Aorta (tissue), 5 donors: Measurements from ENCODE around the gene C19orf12. TPM values are rescaled to one million over a fixed set of nuclear protein-coding genes. Genes with fewer than 3 reads are reported as not detected.

Experiments used
- ATAC-seq: fragments of 200-7000 bp; cut with Tn5 transposase; one replicate; pipeline ENCODE4 v1.9.1; 2022; ENCODE audit warnings: moderate library complexity; ENCODE audit not compliant: low FRiP score
- DNase-seq, 2 donors: peaks; one replicate each; pipeline ENCODE4 v3.0.0-alpha.2; 2020
- H3K27ac ChIP-seq, 2 donors: one replicate each; pipeline ENCODE4 v1.5.1; 2013; ENCODE audit warnings: low read length in 2 of 2, mild to moderate bottlenecking in 2 of 2, moderate library complexity in 2 of 2, control low read depth in 1 of 2, inconsistent platforms in 1 of 2, low read depth in 1 of 2
- H3K27me3 ChIP-seq, 2 donors: one replicate each; pipeline ENCODE4 v1.6.1; 2013; ENCODE audit warnings: control low read depth in 1 of 2, low read length in 1 of 2, mild to moderate bottlenecking in 1 of 2, moderate library complexity in 1 of 2; ENCODE audit not compliant: insufficient read depth in 2 of 2, control insufficient read depth in 1 of 2
- H3K36me3 ChIP-seq, 2 donors: one replicate each; pipeline ENCODE4 v1.6.1; 2013; ENCODE audit warnings: control low read depth in 1 of 2, low read length in 1 of 2, mild to moderate bottlenecking in 1 of 2; ENCODE audit not compliant: insufficient read depth in 2 of 2, control insufficient read depth in 1 of 2
- H3K4me1 ChIP-seq, 2 donors: one replicate each; pipeline ENCODE4 v1.6.1; 2013; ENCODE audit warnings: low read length in 2 of 2, control low read depth in 1 of 2, mild to moderate bottlenecking in 1 of 2, moderate library complexity in 1 of 2; ENCODE audit not compliant: insufficient read depth in 2 of 2, control insufficient read depth in 1 of 2
- H3K4me3 ChIP-seq, 2 donors: one replicate each; pipeline ENCODE4 v1.5.1; 2013; ENCODE audit warnings: low read length in 2 of 2, control low read depth in 1 of 2, mild to moderate bottlenecking in 1 of 2
- H3K9me3 ChIP-seq: one replicate; pipeline ENCODE4 v1.6.1; 2013; ENCODE audit warnings: mild to moderate bottlenecking, low read length; ENCODE audit not compliant: control insufficient read depth
- WGBS, 2 donors: extraction: QIAGEN DNeasy Blood & Tissue Kit; methylation state at CpG; one replicate each; pipeline ENCODE4 v1.1.7; 2013; 5-methylcytosine and 5-hydroxymethylcytosine counted together
- intact Hi-C, 2 donors: fragments of 100-400 bp; cut with DNase I; formaldehyde crosslinking; loops; one replicate each; pipeline versions ENCODE4 v1.14.2 to v1.15.0; 2022
- polyA plus RNA-seq, 2 donors: library from polyadenylated mRNA; stranded (reverse); fragments of 200-250 nt; gene quantifications; one replicate each; pipeline ENCODE4 v1.2.3, GENCODE V29; 2013
- total RNA-seq, 2 donors: library from RNA; stranded (reverse); fragmentation: NEBNext Ultra II Directional; extraction: Animal tissue kit (Norgen Biotek cat#: 25700); gene quantifications; one replicate each; pipeline ENCODE4 v1.2.1, GENCODE V29; 2021
- donor health status: healthy with polysubstance abuse.
- donor health status: Bipolar disorder and iron deficiency.
- donor health status: DM: no; HTN: no; CAD: no.
- donor health status: DM: no; HTN: no; CAD: no.
- donor health status: DM: yes; HTN: yes; CAD: no.

Gene C19orf12
- total and polyA plus RNA-seq, 4 donors = 14.3 to 32.8 (median 22.9) TPM

- intact Hi-C loops = no loop called here
- ATAC-seq (no peak), DNase-seq (no peak)
- Histone ChIP-seq H3K27me3 (no peaks in the 10 kb centered on the region), H3K36me3 (no peaks in the 10 kb centered on the region), H3K4me3 (no peak overlapping the region), H3K27ac (no peak overlapping the region), H3K9me3 (no peaks in the 10 kb centered on the region), H3K4me1 (no peaks in the 10 kb centered on the region)
- WGBS, 2 donors = 83 to 87% methylated on average over 7 of the region's 7 CpGs
These were observed 38.9 kb upstream of the C19orf12 start for GRCh38 chr19:29753934-29754305.

GRCh38 chr19:29753190-29753933, 38.3 kb upstream of the C19orf12 start:
- no peak for ATAC-seq
- intact Hi-C loops = no loop called here

GRCh38 chr19:29752450-29753025, 37.5 kb upstream of the C19orf12 start:
- H3K27me3 ChIP-seq = no peaks in the 10 kb centered on the region
- ATAC-seq (no peak), DNase-seq (no peak)
- H3K4me1 ChIP-seq = no peaks in the 10 kb centered on the region
- 50 to 51% methylated on average over 11 of the region's 11 CpGs for WGBS, 2 donors
- H3K27ac ChIP-seq = no peak overlapping the region
- intact Hi-C loops = no loop called here
- no peaks in the 10 kb centered on the region for H3K9me3 ChIP-seq
- no peak overlapping the region for H3K4me3 ChIP-seq
- no peaks in the 10 kb centered on the region for H3K36me3 ChIP-seq

More at GRCh38 chr19:29753190-29753933, 38.3 kb upstream of the C19orf12 start:
- no peaks in the 10 kb centered on the region for H3K36me3 ChIP-seq
- H3K4me1 ChIP-seq = no peaks in the 10 kb centered on the region
- no peak overlapping the region for H3K27ac ChIP-seq
- WGBS, 2 donors = 87 to 88% methylated on average over 16 of the region's 16 CpGs
- no peaks in the 10 kb centered on the region for H3K27me3 ChIP-seq
- DNase-seq = no peak
- no peaks in the 10 kb centered on the region for H3K9me3 ChIP-seq
- H3K4me3 ChIP-seq = no peak overlapping the region

GRCh38 chr19:29751932-29752331, 36.9 kb upstream of the C19orf12 start:
- no peak overlapping the region for H3K4me3 ChIP-seq
- no peaks in the 10 kb centered on the region for H3K36me3 ChIP-seq
- no peaks in the 10 kb centered on the region for H3K27me3 ChIP-seq
- H3K4me1 ChIP-seq = no peaks in the 10 kb centered on the region
- no peaks in the 10 kb centered on the region for H3K9me3 ChIP-seq
- H3K27ac ChIP-seq = no peak overlapping the region
- WGBS, 2 donors = 88 to 93% methylated on average over 3 of the region's 3 CpGs
- intact Hi-C loops = no loop called here
- ATAC-seq (no peak), DNase-seq (no peak)

GRCh38 chr19:29750001-29750400, 34.9 kb upstream of the C19orf12 start:
- no peak for ATAC-seq
- intact Hi-C loops = no loop called here
- Histone ChIP-seq H3K27me3 (no peaks in the 10 kb centered on the region), H3K4me3 (no peak overlapping the region), H3K9me3 (no peaks in the 10 kb centered on the region), H3K27ac (no peak overlapping the region), H3K36me3 (no peaks in the 10 kb centered on the region), H3K4me1 (no peaks in the 10 kb centered on the region)
- DNase-seq = no peak
- 73 to 77% methylated on average over 5 of the region's 5 CpGs for WGBS, 2 donors

- Histone ChIP-seq H3K27ac (no peak overlapping the region), H3K36me3 (no peaks in the 10 kb centered on the region), H3K9me3 (no peaks in the 10 kb centered on the region), H3K4me3 (no peak overlapping the region), H3K4me1 (no peaks in the 10 kb centered on the region), H3K27me3 (no peaks in the 10 kb centered on the region)
- DNase-seq = no peak
- intact Hi-C loops = no loop called here
- no peak for ATAC-seq
- WGBS, 2 donors = 67 to 76% methylated on average over 7 of the region's 7 CpGs
These were observed 34.2 kb upstream of the C19orf12 start for GRCh38 chr19:29748996-29749849.

GRCh38 chr19:29745253-29745652, 30.2 kb upstream of the C19orf12 start:
- DNase-seq (no peak), ATAC-seq (no peak)
- Histone ChIP-seq H3K36me3 (no peaks in the 10 kb centered on the region), H3K4me1 (no peaks in the 10 kb centered on the region), H3K9me3 (no peaks in the 10 kb centered on the region), H3K27me3 (no peaks in the 10 kb centered on the region), H3K4me3 (no peak overlapping the region), H3K27ac (no peak overlapping the region)
- intact Hi-C loops = no loop called here
- WGBS, 2 donors = 56 to 66% methylated on average over 6 of the region's 6 CpGs

- H3K36me3 ChIP-seq = no peaks in the 10 kb centered on the region
- intact Hi-C loops = no loop called here
These were observed 28.6 kb upstream of the C19orf12 start for GRCh38 chr19:29743681-29744080.

More at GRCh38 chr19:29743681-29744080, 28.6 kb upstream of the C19orf12 start:
- DNase-seq = no peak
- H3K4me1 ChIP-seq = no peaks in the 10 kb centered on the region
- ATAC-seq = no peak
- no peak overlapping the region for H3K27ac ChIP-seq
- H3K4me3 ChIP-seq = no peak overlapping the region
- H3K27me3 ChIP-seq = no peaks in the 10 kb centered on the region
- H3K9me3 ChIP-seq = no peaks in the 10 kb centered on the region
